Endothelial cell of umbilical vein (primary cell): Measurements from ENCODE around the gene BATF. TPM values are rescaled to one million over a fixed set of nuclear protein-coding genes. Genes with fewer than 3 reads are reported as not detected.

Experiments
- BruUV-seq: library from RNA; stranded (reverse); fragments of 400-500 nt; replicated peaks from 2 replicates; lab custom pipeline; 2021; lab: Mats Ljungman, UMichigan
- CTCF ChIA-PET: fragments of 300-600, 350-600 bp; sonication (Branson Sonifier 250); formaldehyde crosslinking; loops from one replicate; lab custom pipeline; 2021; ENCODE audit warnings: antibody characterized with exemption, inconsistent platforms; lab: Charles Lee
- POLR2A ChIA-PET: fragments of 300-600, 350-600 bp; sonication (Branson Sonifier 250); formaldehyde crosslinking; loops from one replicate; lab custom pipeline; 2021; ENCODE audit warnings: antibody characterized with exemption, inconsistent platforms; lab: Charles Lee
- DNase-seq: peaks from one replicate; pipeline ENCODE4 v3.0.0-alpha.2; 2011; ENCODE audit warnings: low read depth, low spot score
- FAIRE-seq: peaks from 2 replicates; lab custom pipeline; 2011; peaks lifted over from hg19 to GRCh38; lab: Jason Lieb, UNC
- H2AFZ ChIP-seq: 2 replicates; pipeline ENCODE4 v1.6.0; 2012; ENCODE audit warnings: low read depth, low read length, control low read depth, inconsistent platforms
- H3K27ac ChIP-seq: 2 replicates; pipeline ENCODE4 v1.5.1; 2011; ENCODE audit warnings: low read depth, mild to moderate bottlenecking, control low read depth, low read length, moderate library complexity; ENCODE audit not compliant: insufficient read depth
- H3K27me3 ChIP-seq, 2 experiments: 2 replicates each; pipeline versions ENCODE4 v1.6.0 to v1.6.1; 2011; ENCODE audit warnings: low read length in 2 of 2, mixed read lengths in 1 of 2; ENCODE audit not compliant: control insufficient read depth in 2 of 2, insufficient read depth in 2 of 2
- H3K36me3 ChIP-seq, 2 experiments: 2 replicates in 1 of 2; 3 replicates in 1 of 2; pipeline ENCODE4 v1.5.1; 2011; ENCODE audit warnings: low read length in 2 of 2, mild to moderate bottlenecking in 1 of 2, moderate library complexity in 1 of 2; ENCODE audit not compliant: control insufficient read depth in 2 of 2, insufficient read depth in 2 of 2; ENCODE audit errors: extremely low read depth in 1 of 2
- H3K4me1 ChIP-seq: 3 replicates; pipeline ENCODE4 v1.5.1; 2011; ENCODE audit warnings: mild to moderate bottlenecking, low read length; ENCODE audit not compliant: control insufficient read depth, insufficient read depth; ENCODE audit errors: extremely low read depth
- H3K4me2 ChIP-seq: 2 replicates; pipeline ENCODE4 v1.6.1; 2011; ENCODE audit warnings: low read length, control low read depth, mixed read lengths; ENCODE audit not compliant: insufficient read depth
- H3K4me3 ChIP-seq, 3 experiments: fragments of 200-600 bp in 1 of 3; sonication (generic), shearing (Covaris generic) in 1 of 3; replicated peaks in 1 of 3; 2 replicates each; pipeline ENCODE4 v1.5.1; 2011 to 2016; ENCODE audit warnings: control low read depth in 3 of 3, low read length in 3 of 3, mild to moderate bottlenecking in 2 of 3, inconsistent platforms in 1 of 3, low read depth in 1 of 3, moderate library complexity in 1 of 3; ENCODE audit not compliant: insufficient read depth in 1 of 3
- H3K79me2 ChIP-seq: 2 replicates; pipeline ENCODE4 v1.6.0; 2012; ENCODE audit warnings: low read length, inconsistent platforms; ENCODE audit not compliant: control insufficient read depth, insufficient read depth
- H3K9ac ChIP-seq: replicated peaks from 2 replicates; pipeline ENCODE3; 2011; ENCODE audit warnings: low read length, control low read depth; ENCODE audit not compliant: insufficient read depth; ENCODE audit errors: extremely low read depth
- H3K9me1 ChIP-seq: replicated peaks from 3 replicates; pipeline ENCODE4 v1.6.0; 2011; ENCODE audit warnings: mild to moderate bottlenecking, low read length; ENCODE audit not compliant: control insufficient read depth, insufficient read depth; ENCODE audit errors: extremely low read depth
- H3K9me3 ChIP-seq: replicated peaks from 2 replicates; pipeline ENCODE4 v1.5.1; 2012; ENCODE audit warnings: low read length, inconsistent platforms; ENCODE audit not compliant: control insufficient read depth, insufficient read depth
- H4K20me1 ChIP-seq: replicated peaks from 2 replicates; pipeline ENCODE3; 2011; ENCODE audit warnings: mild to moderate bottlenecking, low read length; ENCODE audit not compliant: control insufficient read depth, insufficient read depth; ENCODE audit errors: extremely low read depth
- MYC ChIP-seq: IDR thresholded peaks from one replicate; pipeline ENCODE4 v1.6.1; 2011; ENCODE audit warnings: mild to moderate bottlenecking, low read depth, low read length
- POLR2AphosphoS5 ChIP-seq: IDR thresholded peaks from 2 replicates; pipeline ENCODE4 v1.6.1; 2012; ENCODE audit warnings: low read depth, mild to moderate bottlenecking, control low read depth, low read length, moderate library complexity; ENCODE audit not compliant: insufficient read depth
- dilution Hi-C: fragments of 300-500 bp; cut with MboI; formaldehyde crosslinking; loops from one replicate; pipeline ENCODE4 v1.15.0; 2019; ENCODE audit warnings: low sequenced_read_pairs; ENCODE audit not compliant: extremely low pct_ligation_motif_present
- intact Hi-C: fragments of 100-400 bp; cut with micrococcal nuclease; formaldehyde crosslinking; loops from one replicate; pipeline ENCODE4 v1.10.0; 2022
- polyA plus RNA-seq, 4 experiments: library from polyadenylated mRNA; depleted of rRNA in 3 of 4; stranded (reverse) in 3 of 4; unstranded in 1 of 4; fragments of >200 nt; gene quantifications; 2 replicates each; pipeline versions ENCODE4 v1.2.1 to v1.2.3, GENCODE V29; 2011 to 2012; ENCODE audit warnings: missing spikeins in 1 of 4
- total RNA-seq: library from RNA; stranded (reverse); gene quantifications from 2 replicates; pipeline ENCODE4 v1.2.3, GENCODE V29; 2021
- TF ChIP-seq, protein P1 (sequence below), 2 donors: IDR thresholded peaks; 1 replicate in 1 of 2; 2 replicates in 1 of 2; pipeline ENCODE4 v1.5.1; 2011; ENCODE audit warnings: low read length in 2 of 2, mild to moderate bottlenecking in 2 of 2, moderate library complexity in 2 of 2, control low read depth in 1 of 2, inconsistent platforms in 1 of 2, low read depth in 1 of 2; ENCODE audit not compliant: insufficient read depth in 1 of 2; ENCODE audit errors: extremely low read depth in 1 of 2

The BATF gene
- total and polyA plus RNA-seq, 2 donors (not counting 3 experiments of a cell fraction or from before 2014, with no cell fraction given): not detected

DNA sequence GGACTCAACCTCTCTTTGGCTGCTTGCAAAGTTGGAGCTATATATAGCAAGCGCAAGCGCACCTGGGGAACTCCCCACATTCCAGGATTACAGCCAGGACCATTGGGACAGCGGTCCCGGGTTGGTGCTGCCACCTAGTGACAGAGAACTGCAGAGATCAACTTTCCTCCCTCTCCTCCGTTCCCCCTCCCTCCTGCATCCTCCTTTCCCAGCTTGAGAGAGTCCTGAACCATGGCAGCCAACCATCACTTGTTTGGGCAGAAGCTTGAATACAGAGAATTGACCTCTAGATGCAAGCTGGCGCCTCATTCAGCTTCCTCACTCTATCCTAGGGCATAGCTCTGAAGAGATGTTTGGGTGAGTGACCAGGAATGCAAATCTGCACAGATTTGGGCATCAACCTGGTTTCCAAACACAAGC lies 38.8 kb downstream of the BATF start:
- H2AFZ ChIP-seq: no peak overlapping the region
- POLR2A ChIA-PET: interaction anchor here (1.4 kb wide), 1 partner anchor 250 kb away, joined by 3 read pairs; no protein-coding TSS in a partner anchor
- no peak overlapping the region for H3K27ac ChIP-seq
- H3K4me2 ChIP-seq: no peak overlapping the region
- no TSS peak for BruUV-seq
- H3K36me3 ChIP-seq: no peaks in the 10 kb centered on the region
- H3K9me3 ChIP-seq: no peaks in the 10 kb centered on the region
- no peaks in the 10 kb centered on the region for H3K4me1 ChIP-seq
- no peaks in the 10 kb centered on the region for H4K20me1 ChIP-seq
- peak; percentile 96 for FAIRE-seq
- DNase-seq: peak; percentile 76
- intact Hi-C loops: loop anchor here (1.0 to 10.0 kb wide), 7 partner anchors 25 to 426 kb away; no protein-coding TSS in a partner anchor
- H3K79me2 ChIP-seq: no peaks in the 10 kb centered on the region
- TF ChIP-seq POLR2AphosphoS5: no peak
- TF ChIP-seq, protein P1, sequence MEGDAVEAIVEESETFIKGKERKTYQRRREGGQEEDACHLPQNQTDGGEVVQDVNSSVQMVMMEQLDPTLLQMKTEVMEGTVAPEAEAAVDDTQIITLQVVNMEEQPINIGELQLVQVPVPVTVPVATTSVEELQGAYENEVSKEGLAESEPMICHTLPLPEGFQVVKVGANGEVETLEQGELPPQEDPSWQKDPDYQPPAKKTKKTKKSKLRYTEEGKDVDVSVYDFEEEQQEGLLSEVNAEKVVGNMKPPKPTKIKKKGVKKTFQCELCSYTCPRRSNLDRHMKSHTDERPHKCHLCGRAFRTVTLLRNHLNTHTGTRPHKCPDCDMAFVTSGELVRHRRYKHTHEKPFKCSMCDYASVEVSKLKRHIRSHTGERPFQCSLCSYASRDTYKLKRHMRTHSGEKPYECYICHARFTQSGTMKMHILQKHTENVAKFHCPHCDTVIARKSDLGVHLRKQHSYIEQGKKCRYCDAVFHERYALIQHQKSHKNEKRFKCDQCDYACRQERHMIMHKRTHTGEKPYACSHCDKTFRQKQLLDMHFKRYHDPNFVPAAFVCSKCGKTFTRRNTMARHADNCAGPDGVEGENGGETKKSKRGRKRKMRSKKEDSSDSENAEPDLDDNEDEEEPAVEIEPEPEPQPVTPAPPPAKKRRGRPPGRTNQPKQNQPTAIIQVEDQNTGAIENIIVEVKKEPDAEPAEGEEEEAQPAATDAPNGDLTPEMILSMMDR (IDR thresholded peaks at IDR 0.05; ENCODE audit: extremely low read depth in 1 of 2, insufficient read depth in 1 of 2, low read depth in 1 of 2, low read length in 2 of 2): peak; percentile 88 to 90
- no peaks in the 10 kb centered on the region for H3K9me1 ChIP-seq
- CTCF ChIA-PET: interaction anchor here (0.5 to 5.3 kb wide), 54 partner anchors 8 to 700 kb away, joined by 3 to 89 read pairs (median 5); partner anchors contain the start of genes BATF, JDP2 and TTLL5
- H3K27me3 ChIP-seq: peaks cover 0 to 4% of the 10 kb centered on the region in 2 experiments
- no peak overlapping the region for H3K4me3 ChIP-seq
- no peak overlapping the region for H3K9ac ChIP-seq
- dilution Hi-C loops: no loop called here

DNA sequence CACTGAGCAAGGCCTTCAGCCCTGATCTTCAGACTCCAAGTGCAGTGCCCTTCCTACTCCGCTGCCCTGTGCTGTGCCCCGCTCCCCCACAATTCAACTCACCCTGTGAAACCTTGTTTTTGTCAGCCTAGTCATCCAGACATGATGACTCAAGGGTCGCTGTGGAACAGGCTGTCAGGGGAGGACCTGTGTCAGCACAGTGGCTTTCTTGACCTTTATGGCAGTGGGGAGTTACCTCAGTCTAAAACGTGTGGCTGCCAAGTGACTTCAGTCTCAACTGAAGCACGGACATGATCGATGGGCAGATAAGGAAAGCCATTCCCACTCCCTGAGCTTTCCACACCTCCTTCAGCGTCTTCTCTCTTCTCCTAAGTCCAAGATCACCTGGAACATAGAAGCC lies 39.8 kb downstream of the BATF start:
- Histone ChIP-seq H3K9ac (no peak overlapping the region), H3K4me1 (no peaks in the 10 kb centered on the region), H3K27me3 (peaks cover 0 to 1% of the 10 kb centered on the region in 2 experiments), H3K9me1 (no peaks in the 10 kb centered on the region), H3K4me2 (no peak overlapping the region), H2AFZ (no peak overlapping the region), H3K36me3 (no peaks in the 10 kb centered on the region), H3K9me3 (no peaks in the 10 kb centered on the region), H4K20me1 (no peaks in the 10 kb centered on the region), H3K4me3 (no peak overlapping the region), H3K27ac (no peak overlapping the region), H3K79me2 (no peaks in the 10 kb centered on the region)
- intact Hi-C loops (loop anchor here (10.0 kb wide), 1 partner anchor 427 kb away; no protein-coding TSS in a partner anchor), dilution Hi-C loops (no loop called here)
- DNase-seq (no peak), FAIRE-seq (no peak)
- ChIA-PET POLR2A (no interaction called here), CTCF (interaction anchor here (1.4 to 5.3 kb wide), 8 partner anchors 10 to 253 kb away, joined by 4 to 89 read pairs (median 26); partner anchors contain the start of genes BATF and JDP2)
- no TSS peak for BruUV-seq
- TF ChIP-seq MYC: no peak
